Liver (tissue), 3 donors: ENCODE measurements around the gene COX17.

Experiments
- CTCF ChIP-seq: fragments of 150-350 bp; IDR thresholded peaks from 2 replicates; pipeline ENCODE4 v1.5.1; 2017; ENCODE audit warnings: improper control_type of control experiment, low read depth, low read length; ENCODE audit not compliant: missing input control
- EGR1 ChIP-seq, 2 donors: IDR thresholded peaks; 2 replicates each; pipeline ENCODE4 v1.6.1; 2016 to 2018; ENCODE audit warnings: antibody characterized with exemption in 2 of 2, low read depth in 2 of 2
- JUND ChIP-seq, 2 donors: IDR thresholded peaks; 2 replicates each; pipeline ENCODE4 v1.6.1; 2016; ENCODE audit warnings: antibody characterized with exemption in 2 of 2
- MAX ChIP-seq: IDR thresholded peaks from 2 replicates; pipeline ENCODE4 v1.6.1; 2016; ENCODE audit warnings: antibody characterized with exemption
- TAF1 ChIP-seq: conservative IDR thresholded peaks from 2 replicates; pipeline ENCODE4 v1.6.1; 2016; ENCODE audit warnings: antibody characterized with exemption, mild to moderate bottlenecking
- donor health status: healthy.
- donor health status: healthy.

GRCh38 chr3:119659606-119660291 is 17.5 kb downstream of the COX17 start:
- TF ChIP-seq CTCF (no peak), MAX (no peak), TAF1 (no peak), EGR1 (IDR thresholded peaks at IDR 0.05; ENCODE audit: low read depth in 2 of 2) (no peak), JUND (IDR thresholded peaks at IDR 0.05) (no peak)
